Trophoblast cell (in vitro differentiated cells and primary cell): ENCODE results near the gene ERC1.

Source experiments
- DNase-seq, 2 donors: peaks; one replicate each; pipeline ENCODE4 v3.0.0-alpha.2; 2016
- H2AFZ ChIP-seq: 2 replicates; pipeline ENCODE4 v1.6.1; 2013; ENCODE audit warnings: low read length, moderate library complexity, mild to moderate bottlenecking; ENCODE audit not compliant: insufficient read depth, poor library complexity
- H2AK5ac ChIP-seq: 2 replicates; pipeline ENCODE4 v1.6.1; 2013; ENCODE audit warnings: mild to moderate bottlenecking, low read length
- H2BK120ac ChIP-seq: 2 replicates; pipeline ENCODE4 v1.6.1; 2013; ENCODE audit warnings: low read length, mild to moderate bottlenecking, moderate library complexity; ENCODE audit not compliant: insufficient read depth, poor library complexity
- H2BK12ac ChIP-seq: 2 replicates; pipeline ENCODE4 v1.6.1; 2013; ENCODE audit warnings: mild to moderate bottlenecking, low read length, moderate library complexity
- H2BK5ac ChIP-seq: 2 replicates; pipeline ENCODE4 v1.6.1; 2013; ENCODE audit warnings: low read length, low read depth, moderate library complexity, mild to moderate bottlenecking; ENCODE audit not compliant: poor library complexity
- H3K14ac ChIP-seq: 2 replicates; pipeline ENCODE4 v1.6.1; 2013; ENCODE audit warnings: mild to moderate bottlenecking, low read length
- H3K18ac ChIP-seq: 2 replicates; pipeline ENCODE4 v1.6.1; 2013; ENCODE audit warnings: mild to moderate bottlenecking, low read length
- H3K23ac ChIP-seq: 2 replicates; pipeline ENCODE4 v1.6.1; 2013; ENCODE audit warnings: low read length
- H3K27ac ChIP-seq: 2 replicates; pipeline ENCODE4 v1.5.1; 2013; ENCODE audit warnings: low read depth, mild to moderate bottlenecking, inconsistent platforms, low read length, moderate library complexity
- H3K27me3 ChIP-seq: 2 replicates; pipeline ENCODE4 v1.6.1; 2013; ENCODE audit warnings: inconsistent platforms, mild to moderate bottlenecking, low read length, moderate library complexity; ENCODE audit not compliant: insufficient read depth
- H3K36me3 ChIP-seq, 2 experiments: 1 replicate in 1 of 2; 2 replicates in 1 of 2; pipeline ENCODE4 v1.6.1; 2013; ENCODE audit warnings: low read length in 2 of 2, mild to moderate bottlenecking in 2 of 2, moderate library complexity in 1 of 2; ENCODE audit not compliant: insufficient read depth in 2 of 2, control insufficient read depth in 1 of 2
- H3K4ac ChIP-seq: 2 replicates; pipeline ENCODE4 v1.6.1; 2013; ENCODE audit warnings: low read depth, mild to moderate bottlenecking, low read length, moderate library complexity
- H3K4me1 ChIP-seq, 2 experiments: 1 replicate in 1 of 2; 2 replicates in 1 of 2; pipeline ENCODE4 v1.6.1; 2013; ENCODE audit warnings: low read length in 2 of 2, mild to moderate bottlenecking in 2 of 2, moderate library complexity in 1 of 2; ENCODE audit not compliant: insufficient read depth in 2 of 2, control insufficient read depth in 1 of 2
- H3K4me2 ChIP-seq: 2 replicates; pipeline ENCODE4 v1.6.1; 2013; ENCODE audit warnings: inconsistent platforms, mild to moderate bottlenecking, low read length, moderate library complexity
- H3K4me3 ChIP-seq: 2 replicates; pipeline ENCODE4 v1.5.1; 2013; ENCODE audit warnings: mild to moderate bottlenecking, low read depth, low read length, inconsistent platforms
- H3K79me1 ChIP-seq: one replicate; pipeline ENCODE4 v1.6.1; 2013; ENCODE audit warnings: low read length
- H3K79me2 ChIP-seq: 2 replicates; pipeline ENCODE4 v1.6.1; 2013; ENCODE audit warnings: low read length, mild to moderate bottlenecking; ENCODE audit not compliant: control insufficient read depth, insufficient read depth, poor library complexity
- H3K9ac ChIP-seq: 2 replicates; pipeline ENCODE4 v1.6.1; 2013; ENCODE audit warnings: mild to moderate bottlenecking, low read length
- H3K9me3 ChIP-seq: 2 replicates; pipeline ENCODE4 v1.6.1; 2013; ENCODE audit warnings: low read depth, mild to moderate bottlenecking, control low read depth, inconsistent platforms, low read length; ENCODE audit not compliant: insufficient read depth
- H4K12ac ChIP-seq: 2 replicates; pipeline ENCODE4 v1.6.1; 2013; ENCODE audit warnings: low read depth, mild to moderate bottlenecking, low read length, moderate library complexity
- H4K8ac ChIP-seq: 2 replicates; pipeline ENCODE4 v1.6.1; 2013; ENCODE audit warnings: low read depth, mild to moderate bottlenecking, low read length, moderate library complexity
- H4K91ac ChIP-seq: one replicate; pipeline ENCODE4 v1.6.1; 2013; ENCODE audit warnings: low read depth, mild to moderate bottlenecking, low read length, moderate library complexity
- WGBS: extraction: QIAGEN DNeasy Blood & Tissue Kit; methylation state at CpG from one replicate; pipeline ENCODE4 v1.1.7; 2013; ENCODE audit warnings: missing lambda C conversion rate; ENCODE audit not compliant: insufficient read length, insufficient coverage; ENCODE audit errors: extremely low coverage; 5-methylcytosine and 5-hydroxymethylcytosine counted together

The ERC1 gene

GRCh38 chr12:1176191-1176590 lies 185.2 kb downstream of the ERC1 start:
- H2AK5ac ChIP-seq = no peak overlapping the region
- no peak overlapping the region for H4K8ac ChIP-seq
- H3K9me3 ChIP-seq = no peaks in the 10 kb centered on the region
- H2BK12ac ChIP-seq = no peak overlapping the region
- no peak overlapping the region for H2AFZ ChIP-seq
- no peak overlapping the region for H3K23ac ChIP-seq
- H3K79me2 ChIP-seq = no peaks in the 10 kb centered on the region
- no peak overlapping the region for H3K18ac ChIP-seq
- H3K14ac ChIP-seq = no peak overlapping the region
- H4K12ac ChIP-seq = no peak overlapping the region
- no peak overlapping the region for H3K9ac ChIP-seq
- no peak overlapping the region for H2BK120ac ChIP-seq
- H3K4ac ChIP-seq = no peak overlapping the region
- no peak overlapping the region for H4K91ac ChIP-seq
- H3K79me1 ChIP-seq = no peaks in the 10 kb centered on the region
- peaks cover 2 to 3% of the 10 kb centered on the region in 2 experiments for H3K36me3 ChIP-seq
- no peaks in the 10 kb centered on the region for H3K27me3 ChIP-seq
- H3K4me2 ChIP-seq = no peak overlapping the region
- no peak overlapping the region for H2BK5ac ChIP-seq
- DNase-seq = no peak
- no peaks in the 10 kb centered on the region for H3K4me1 ChIP-seq
- H3K4me3 ChIP-seq = no peak overlapping the region
- no peak overlapping the region for H3K27ac ChIP-seq

- Histone ChIP-seq H3K27ac (no peak overlapping the region), H2BK12ac (no peak overlapping the region), H3K4me3 (no peak overlapping the region), H3K79me1 (no peaks in the 10 kb centered on the region), H3K4me2 (no peak overlapping the region), H4K91ac (no peak overlapping the region), H3K9me3 (no peaks in the 10 kb centered on the region), H3K4me1 (no peaks in the 10 kb centered on the region), H3K9ac (no peak overlapping the region), H3K23ac (no peak overlapping the region), H2BK5ac (no peak overlapping the region), H3K79me2 (no peaks in the 10 kb centered on the region), H2AK5ac (no peak overlapping the region), H3K36me3 (peaks cover 2 to 3% of the 10 kb centered on the region in 2 experiments), H2AFZ (no peak overlapping the region), H4K8ac (no peak overlapping the region), H3K18ac (no peak overlapping the region), H3K27me3 (no peaks in the 10 kb centered on the region), H3K4ac (no peak overlapping the region), H2BK120ac (no peak overlapping the region), H3K14ac (no peak overlapping the region), H4K12ac (no peak overlapping the region)
- WGBS = no CpG with 5 or more reads among the region's 1 CpG
- DNase-seq = no peak
Measured at GRCh38 chr12:1179128-1179527, 188.1 kb downstream of the ERC1 start.

- Histone ChIP-seq H3K27me3 (no peaks in the 10 kb centered on the region), H3K4me2 (no peak overlapping the region), H3K27ac (no peak overlapping the region), H4K91ac (no peak overlapping the region), H3K4me1 (no peaks in the 10 kb centered on the region), H3K18ac (no peak overlapping the region), H4K12ac (no peak overlapping the region), H2BK5ac (no peak overlapping the region), H3K9ac (no peak overlapping the region), H3K4ac (no peak overlapping the region), H3K9me3 (no peaks in the 10 kb centered on the region), H2BK120ac (no peak overlapping the region), H2BK12ac (no peak overlapping the region), H3K79me2 (no peaks in the 10 kb centered on the region), H2AFZ (no peak overlapping the region), H3K36me3 (peaks cover 3 to 4% of the 10 kb centered on the region in 2 experiments), H4K8ac (no peak overlapping the region), H3K4me3 (no peak overlapping the region), H2AK5ac (no peak overlapping the region), H3K79me1 (no peaks in the 10 kb centered on the region), H3K14ac (no peak overlapping the region), H3K23ac (no peak overlapping the region)
- WGBS = no CpG with 5 or more reads among the region's 2 CpGs
- no peak for DNase-seq
Measured at GRCh38 chr12:1182069-1182468, 191.0 kb downstream of the ERC1 start.

GRCh38 chr12:1184402-1184801 lies 193.4 kb downstream of the ERC1 start:
- H3K4me2 ChIP-seq = no peak overlapping the region
- no peak overlapping the region for H3K27ac ChIP-seq
- no peak overlapping the region for H4K8ac ChIP-seq
- no CpG with 5 or more reads among the region's 2 CpGs for WGBS
- no peaks in the 10 kb centered on the region for H3K4me1 ChIP-seq
- no peak for DNase-seq
- H3K79me1 ChIP-seq = no peaks in the 10 kb centered on the region
- H2AFZ ChIP-seq = no peak overlapping the region
- H2BK12ac ChIP-seq = no peak overlapping the region
- H3K36me3 ChIP-seq = peaks cover 3 to 4% of the 10 kb centered on the region in 2 experiments
- no peak overlapping the region for H3K9ac ChIP-seq
- H3K9me3 ChIP-seq = no peaks in the 10 kb centered on the region
- no peaks in the 10 kb centered on the region for H3K27me3 ChIP-seq
- no peak overlapping the region for H4K91ac ChIP-seq
- no peak overlapping the region for H4K12ac ChIP-seq
- no peak overlapping the region for H2AK5ac ChIP-seq
- no peak overlapping the region for H3K4me3 ChIP-seq
- no peak overlapping the region for H3K4ac ChIP-seq
- no peak overlapping the region for H3K23ac ChIP-seq
- H3K18ac ChIP-seq = no peak overlapping the region
- no peak overlapping the region for H3K14ac ChIP-seq
- H3K79me2 ChIP-seq = no peaks in the 10 kb centered on the region
- H2BK5ac ChIP-seq = no peak overlapping the region
- H2BK120ac ChIP-seq = no peak overlapping the region
